Endodermal cell (in vitro differentiated cells): Measurements from ENCODE around the gene RAPGEFL1. TPM values are rescaled to one million over a fixed set of nuclear protein-coding genes. Genes with fewer than 3 reads are reported as not detected.

Experiments used
- DNase-seq: peaks from one replicate; pipeline ENCODE4 v3.0.0-alpha.2; 2017
- H3K27ac ChIP-seq: 2 replicates; pipeline ENCODE4 v1.5.1; 2013; ENCODE audit warnings: mild to moderate bottlenecking, low read depth, low read length, moderate library complexity
- H3K27me3 ChIP-seq: 2 replicates; pipeline ENCODE4 v1.6.1; 2013; ENCODE audit warnings: mild to moderate bottlenecking, low read length, moderate library complexity; ENCODE audit not compliant: insufficient read depth, control insufficient read depth, poor library complexity, severe bottlenecking
- H3K36me3 ChIP-seq: 2 replicates; pipeline ENCODE4 v1.7.0; 2013; ENCODE audit warnings: mild to moderate bottlenecking, low read length, moderate library complexity; ENCODE audit not compliant: control insufficient read depth, insufficient read depth
- H3K4me1 ChIP-seq: one replicate; pipeline ENCODE4 v1.7.0; 2013; ENCODE audit warnings: low read length; ENCODE audit not compliant: control insufficient read depth, insufficient read depth
- H3K4me3 ChIP-seq: 2 replicates; pipeline ENCODE4 v1.5.1; 2013; ENCODE audit warnings: mild to moderate bottlenecking, low read length, moderate library complexity
- H3K9ac ChIP-seq: 2 replicates; pipeline ENCODE4 v1.6.1; 2013; ENCODE audit warnings: mild to moderate bottlenecking, low read length, moderate library complexity; ENCODE audit not compliant: poor library complexity, severe bottlenecking; ENCODE audit errors: extremely low read depth
- H3K9me3 ChIP-seq: 2 replicates; pipeline ENCODE4 v1.6.1; 2013; ENCODE audit warnings: mild to moderate bottlenecking, low read length, moderate library complexity; ENCODE audit not compliant: control insufficient read depth
- H3K27ac Mint-ChIP-seq: 2 replicates; pipeline ENCODE4 v1.8.0; 2020; ENCODE audit warnings: mixed read lengths
- H3K27me3 Mint-ChIP-seq: 2 replicates; pipeline ENCODE4 v1.8.0; 2021; ENCODE audit warnings: mild to moderate bottlenecking, mixed read lengths; ENCODE audit not compliant: insufficient read depth
- H3K36me3 Mint-ChIP-seq: 2 replicates; pipeline ENCODE4 v1.8.0; 2020; ENCODE audit warnings: low read depth, mixed read lengths
- H3K4me1 Mint-ChIP-seq: 2 replicates; pipeline ENCODE4 v1.8.0; 2020; ENCODE audit warnings: mixed read lengths
- H3K4me3 Mint-ChIP-seq: 2 replicates; pipeline ENCODE4 v1.8.0; 2020; ENCODE audit warnings: mild to moderate bottlenecking, moderate library complexity, mixed read lengths
- H3K9me3 Mint-ChIP-seq: 2 replicates; pipeline ENCODE4 v1.8.0; 2020; ENCODE audit warnings: mild to moderate bottlenecking, mixed read lengths
- WGBS, 2 experiments: methylation state at CpG; one replicate each; pipeline versions ENCODE4 v1.1.5 to v1.1.7; 2013; ENCODE audit warnings: missing lambda C conversion rate in 2 of 2, mixed read lengths in 1 of 2; ENCODE audit not compliant: insufficient coverage in 1 of 2, insufficient read length in 1 of 2; 5-methylcytosine and 5-hydroxymethylcytosine counted together
- total RNA-seq, 2 donors: library from RNA; stranded (reverse); fragmentation: NEBNext Ultra II Directional in 1 of 2; extraction: Animal tissue kit (Norgen Biotek cat#: 25700) in 1 of 2; gene quantifications; 2 replicates in 1 of 2; 3 replicates in 1 of 2; pipeline ENCODE4 v1.2.1, GENCODE V29; 2021
- TF ChIP-seq, protein P1 (sequence below): fragments of 200-600 bp; sonication (generic); conservative IDR thresholded peaks from 2 replicates; pipeline ENCODE4 v1.5.0; 2021; ENCODE audit warnings: antibody characterized with exemption, mild to moderate bottlenecking

The RAPGEFL1 gene
- total RNA-seq, 2 donors from 2014 or later: 15.6 to 20.8 TPM

- no peaks in the 10 kb centered on the region for H3K9me3 Mint-ChIP-seq
- 4 to 6% methylated on average over 46 to 60 of the region's 60 CpGs for WGBS, 2 experiments
Measured at GRCh38 chr17:40191237-40192208, 14.3 kb downstream of the RAPGEFL1 start.

DNA sequence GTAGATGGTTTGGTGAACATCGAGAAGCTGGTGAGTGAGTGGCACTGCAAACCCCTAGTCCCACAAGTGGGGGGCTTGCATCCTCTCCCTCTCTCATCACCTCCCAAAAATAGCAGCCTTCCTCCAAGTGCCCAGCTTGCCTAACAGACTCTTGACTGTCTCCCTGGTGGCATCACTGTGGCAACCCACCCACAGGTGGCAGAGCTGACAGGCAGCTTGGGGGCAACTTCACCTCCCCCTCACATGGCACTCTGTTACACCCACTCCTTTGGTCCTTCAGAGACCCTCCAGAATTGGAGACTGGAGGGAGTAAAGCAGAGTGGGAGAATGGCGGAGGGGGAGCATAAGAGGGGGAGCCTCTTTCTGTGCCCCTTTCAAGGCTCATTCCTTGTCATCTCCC, 15.7 kb downstream of the RAPGEFL1 start:
- Histone ChIP-seq H3K9ac (no peak overlapping the region), H3K9me3 (peaks cover 5% of the 10 kb centered on the region), H3K36me3 (no peaks in the 10 kb centered on the region), H3K27ac (no peak overlapping the region), H3K27me3 (peaks cover 7% of the 10 kb centered on the region), H3K4me3 (no peak overlapping the region), H3K4me1 (no peaks in the 10 kb centered on the region)
- TF ChIP-seq, protein P1, sequence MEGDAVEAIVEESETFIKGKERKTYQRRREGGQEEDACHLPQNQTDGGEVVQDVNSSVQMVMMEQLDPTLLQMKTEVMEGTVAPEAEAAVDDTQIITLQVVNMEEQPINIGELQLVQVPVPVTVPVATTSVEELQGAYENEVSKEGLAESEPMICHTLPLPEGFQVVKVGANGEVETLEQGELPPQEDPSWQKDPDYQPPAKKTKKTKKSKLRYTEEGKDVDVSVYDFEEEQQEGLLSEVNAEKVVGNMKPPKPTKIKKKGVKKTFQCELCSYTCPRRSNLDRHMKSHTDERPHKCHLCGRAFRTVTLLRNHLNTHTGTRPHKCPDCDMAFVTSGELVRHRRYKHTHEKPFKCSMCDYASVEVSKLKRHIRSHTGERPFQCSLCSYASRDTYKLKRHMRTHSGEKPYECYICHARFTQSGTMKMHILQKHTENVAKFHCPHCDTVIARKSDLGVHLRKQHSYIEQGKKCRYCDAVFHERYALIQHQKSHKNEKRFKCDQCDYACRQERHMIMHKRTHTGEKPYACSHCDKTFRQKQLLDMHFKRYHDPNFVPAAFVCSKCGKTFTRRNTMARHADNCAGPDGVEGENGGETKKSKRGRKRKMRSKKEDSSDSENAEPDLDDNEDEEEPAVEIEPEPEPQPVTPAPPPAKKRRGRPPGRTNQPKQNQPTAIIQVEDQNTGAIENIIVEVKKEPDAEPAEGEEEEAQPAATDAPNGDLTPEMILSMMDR: no peak
- 86 to 100% methylated on average over 1 to 2 of the region's 2 CpGs for WGBS, 2 experiments
- peaks cover 2% of the 10 kb centered on the region for H3K9me3 Mint-ChIP-seq
- H3K4me3 Mint-ChIP-seq: no peak overlapping the region
- H3K27me3 Mint-ChIP-seq: peaks cover 7% of the 10 kb centered on the region
- no peak for DNase-seq
- peaks cover 7% of the 10 kb centered on the region for H3K36me3 Mint-ChIP-seq
- no peak overlapping the region for H3K27ac Mint-ChIP-seq
- peaks cover 12% of the 10 kb centered on the region for H3K4me1 Mint-ChIP-seq

More at GRCh38 chr17:40191237-40192208, 14.3 kb downstream of the RAPGEFL1 start:
- Histone ChIP-seq H3K4me3 (peak overlapping the region; percentile 73), H3K9me3 (no peaks in the 10 kb centered on the region), H3K27me3 (peaks cover 7% of the 10 kb centered on the region), H3K36me3 (no peaks in the 10 kb centered on the region), H3K27ac (no peak overlapping the region), H3K9ac (peak overlapping the region; percentile 17), H3K4me1 (no peaks in the 10 kb centered on the region)
- H3K36me3 Mint-ChIP-seq: peaks cover 11% of the 10 kb centered on the region
- peaks cover 12% of the 10 kb centered on the region for H3K4me1 Mint-ChIP-seq
- peaks cover 7% of the 10 kb centered on the region for H3K27me3 Mint-ChIP-seq
- peak; percentile 97 for DNase-seq
- H3K27ac Mint-ChIP-seq: peak overlapping the region; percentile 64
- peak overlapping the region; percentile 66 for H3K4me3 Mint-ChIP-seq
- TF ChIP-seq, protein P1: peak; percentile 76

- H3K9me3 ChIP-seq: peaks cover 5% of the 10 kb centered on the region
- Mint-ChIP-seq H3K4me1 (peaks cover 12% of the 10 kb centered on the region), H3K4me3 (no peak overlapping the region), H3K27me3 (peaks cover 10% of the 10 kb centered on the region), H3K27ac (no peak overlapping the region), H3K9me3 (peaks cover 2% of the 10 kb centered on the region), H3K36me3 (peaks cover 7% of the 10 kb centered on the region)
- no peak overlapping the region for H3K9ac ChIP-seq
- no peaks in the 10 kb centered on the region for H3K4me1 ChIP-seq
- 100% methylated on average over 1 of the region's 2 CpGs; no CpG with 5 or more reads in 1 of the 2 experiments for WGBS, 2 experiments
- DNase-seq: no peak
- H3K4me3 ChIP-seq: no peak overlapping the region
- TF ChIP-seq, protein P1: no peak
- no peak overlapping the region for H3K27ac ChIP-seq
- peaks cover 7% of the 10 kb centered on the region for H3K27me3 ChIP-seq
- H3K36me3 ChIP-seq: no peaks in the 10 kb centered on the region
Measured at GRCh38 chr17:40194821-40195220, 17.6 kb downstream of the RAPGEFL1 start.
